Hematopoietic multipotent progenitor cell (in vitro differentiated cells): ENCODE results near the gene DOCK3. TPM values are rescaled to one million over a fixed set of nuclear protein-coding genes. Genes with fewer than 3 reads are reported as not detected.
"Not testable (repeated sequence)": the region's sequence is repeated elsewhere in the genome, so short reads cannot be mapped to it uniquely, and the experiment has no call there.

Experiments
- DNase-seq, 3 donors: peaks; one replicate each; pipeline ENCODE4 v3.0.0-alpha.2; 2011 to 2015; ENCODE audit warnings: low read depth in 2 of 3, low spot score in 2 of 3
- total RNA-seq: library from RNA; depleted of rRNA; stranded (reverse); fragments of >200 nt; gene quantifications from one replicate; pipeline ENCODE4 v1.2.3, GENCODE V29; 2012

Gene DOCK3
- total RNA-seq, 1 donor: 1.3 TPM

DNA sequence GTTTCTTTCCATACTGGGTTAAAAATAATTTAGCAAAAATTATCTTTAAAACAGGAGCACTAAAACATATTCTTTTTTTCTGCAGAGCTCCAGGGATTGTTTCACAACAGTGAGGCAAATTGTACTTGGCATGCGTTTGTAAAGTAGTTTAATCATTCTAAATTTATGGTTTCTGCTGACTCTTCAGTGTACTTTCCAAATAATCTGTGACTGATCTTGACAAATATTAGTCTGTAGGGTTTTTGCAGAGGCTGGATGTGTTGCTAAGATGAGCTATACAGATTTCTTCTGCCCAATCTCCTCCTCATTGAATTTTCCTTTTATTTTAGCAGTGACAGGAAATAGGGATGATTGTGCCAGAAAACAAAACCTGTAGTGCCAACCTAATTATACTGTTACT lies 382.4 kb downstream of the DOCK3 start:
- no peak for DNase-seq

DNA sequence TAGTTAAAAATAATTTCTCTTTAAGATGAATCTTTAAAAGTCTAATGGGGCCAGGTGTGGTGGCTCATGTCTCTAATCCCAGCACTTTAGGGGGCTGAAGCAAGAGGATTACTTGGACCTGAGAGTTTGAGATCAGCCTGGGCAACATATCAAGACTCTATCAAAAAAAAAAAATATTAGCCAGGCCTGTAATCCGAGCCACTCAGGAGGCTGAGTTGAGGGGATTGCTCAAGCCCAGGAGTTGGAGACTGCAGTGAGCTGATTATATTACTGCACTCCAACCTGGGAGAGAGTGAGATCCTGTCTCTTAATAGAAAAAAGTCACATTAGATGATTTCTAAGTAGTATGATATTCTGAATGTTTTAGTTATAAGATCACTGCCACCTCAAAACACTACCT lies 388.3 kb downstream of the DOCK3 start:
- no peak for DNase-seq

DNA sequence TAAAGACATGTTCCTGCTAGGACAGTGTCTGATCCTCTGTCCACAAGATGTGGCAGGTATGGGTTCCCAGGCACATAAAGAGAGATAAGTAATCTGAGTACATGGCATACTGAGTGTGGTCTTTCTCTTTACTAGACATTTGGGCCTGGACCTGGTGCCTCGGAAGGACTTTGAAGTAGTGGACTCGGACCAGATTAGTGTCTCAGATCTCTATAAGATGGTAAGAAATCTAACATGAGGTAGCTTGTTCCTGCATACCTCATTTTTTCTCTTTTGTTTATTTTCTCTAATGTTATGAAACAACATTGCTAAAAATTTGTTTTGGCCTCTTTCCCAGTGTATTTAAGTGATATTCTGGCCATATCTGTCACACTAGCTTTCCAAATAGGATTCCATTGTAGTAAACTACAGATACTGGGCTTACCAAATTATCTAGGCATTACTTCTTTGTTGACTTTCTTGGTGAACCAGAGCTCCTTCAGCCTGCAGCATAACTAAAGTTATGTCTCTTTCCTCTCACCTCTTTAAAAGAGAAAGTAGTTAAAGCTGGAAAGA lies 400.6 kb downstream of the DOCK3 start:
- no peak for DNase-seq

DNA sequence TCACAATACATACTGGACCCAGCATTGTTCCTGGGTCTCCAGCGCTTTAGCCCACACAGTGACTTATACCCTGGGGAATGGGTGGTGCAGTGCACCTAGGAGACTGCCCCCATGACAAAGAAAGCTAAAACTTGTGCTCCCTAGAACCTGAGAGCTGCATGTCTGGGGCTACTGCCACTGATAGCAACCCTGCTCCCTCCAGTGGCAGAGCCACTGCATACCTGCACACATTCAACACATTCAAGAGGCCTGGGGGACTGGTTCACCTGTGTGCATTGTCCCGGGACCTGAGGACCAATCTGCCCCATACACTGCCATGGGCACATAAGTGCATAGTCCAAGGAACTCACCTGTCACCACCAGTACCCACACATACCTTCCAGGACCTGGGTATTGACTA lies 407.6 kb downstream of the DOCK3 start:
- DNase-seq: no peak

DNA sequence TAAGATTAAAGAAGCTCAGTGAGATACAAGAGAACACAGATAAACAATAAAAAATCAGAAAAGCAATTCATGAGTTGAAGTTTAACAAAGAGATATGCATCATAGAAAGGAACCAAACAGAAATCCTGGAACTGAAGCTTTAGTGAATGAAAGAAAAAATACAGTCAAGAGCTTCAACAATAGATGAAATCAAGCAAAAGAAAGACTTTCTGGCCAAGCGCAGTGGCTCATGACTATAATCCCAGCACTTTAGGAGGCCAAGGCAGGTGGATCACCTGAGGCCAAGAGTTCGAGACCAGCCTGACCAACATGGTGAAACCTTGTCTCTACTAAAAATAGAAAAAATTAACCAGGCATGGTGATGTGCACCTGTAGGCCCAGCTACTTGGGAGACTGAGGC lies 408.8 kb downstream of the DOCK3 start:
- DNase-seq: no peak

DNA sequence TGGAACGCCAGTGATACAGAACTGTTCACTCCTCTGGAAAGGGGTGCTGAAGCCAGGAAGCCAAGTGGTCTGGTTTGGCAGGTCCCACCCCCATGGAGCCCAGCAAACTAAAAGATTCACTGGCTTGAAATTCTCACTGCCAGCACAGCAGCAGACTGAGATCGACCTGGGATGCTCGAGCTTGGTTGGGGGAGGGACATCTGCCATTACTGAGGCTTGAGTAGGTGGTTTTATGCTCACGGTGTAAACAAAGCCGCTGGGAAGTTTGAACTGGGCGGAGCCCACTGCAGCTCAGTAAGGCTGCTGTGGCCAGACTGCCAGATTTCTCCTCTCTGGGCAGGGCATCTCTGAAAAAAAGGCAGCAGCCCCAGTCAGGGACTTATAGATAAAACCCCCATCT lies 417.4 kb downstream of the DOCK3 start:
- DNase-seq: not testable (repeated sequence)

DNA sequence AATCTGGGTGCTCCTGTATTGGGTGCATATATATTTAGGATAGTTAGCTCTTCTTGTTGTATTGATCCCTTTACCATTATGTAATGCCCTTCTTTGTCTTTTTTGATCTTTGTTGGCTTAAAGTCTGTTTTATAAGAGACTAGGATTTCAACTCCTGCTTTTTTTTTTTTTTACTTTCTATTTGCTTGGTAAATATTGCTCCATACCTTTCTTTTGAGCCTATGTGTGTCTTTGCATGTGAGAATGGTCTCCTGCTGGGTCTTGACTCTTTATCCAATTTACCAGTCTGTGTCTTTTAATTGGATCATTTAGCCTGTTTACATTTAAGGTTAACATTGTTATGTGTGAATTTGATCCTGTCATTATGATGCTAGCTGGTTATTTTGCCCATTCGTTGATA lies 420.1 kb downstream of the DOCK3 start:
- not testable (repeated sequence) for DNase-seq

DNA sequence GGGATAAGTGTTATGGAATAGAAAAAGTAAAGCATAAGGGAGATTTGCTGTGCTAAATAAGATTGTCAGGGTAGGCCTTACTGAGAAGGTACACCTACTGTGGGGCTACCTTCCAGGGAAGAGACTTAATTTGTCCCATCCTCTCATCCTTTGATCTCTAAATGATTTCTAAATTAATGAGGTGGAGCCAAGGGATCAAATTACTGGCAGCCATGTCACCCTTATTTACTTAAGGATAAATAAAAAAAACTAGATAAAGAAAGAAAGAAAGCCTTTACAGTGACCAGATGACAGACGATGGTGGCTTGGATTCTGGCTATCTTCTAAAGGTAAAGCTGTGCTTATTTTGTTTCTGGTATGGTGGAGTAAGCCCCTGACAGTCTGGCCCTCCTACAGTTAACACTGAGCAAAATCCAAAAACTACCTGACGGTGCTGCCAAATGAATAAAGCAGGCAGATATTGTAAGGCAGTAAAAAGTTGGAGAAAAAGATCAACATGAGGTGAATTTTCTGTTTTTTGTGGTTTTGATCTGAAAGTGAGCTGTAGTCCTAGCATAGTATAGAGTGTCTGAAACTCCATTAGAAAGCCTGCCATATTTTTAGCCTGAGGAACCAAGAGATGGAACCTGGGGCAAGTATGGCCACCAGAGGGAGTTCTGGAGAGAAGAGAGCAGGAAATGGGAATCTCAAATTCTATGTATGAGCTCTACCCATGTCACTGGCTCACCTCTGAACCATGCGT lies 425.2 kb downstream of the DOCK3 start:
- peak in 2 of 3 donors; percentile 9 to 44 for DNase-seq

DNA sequence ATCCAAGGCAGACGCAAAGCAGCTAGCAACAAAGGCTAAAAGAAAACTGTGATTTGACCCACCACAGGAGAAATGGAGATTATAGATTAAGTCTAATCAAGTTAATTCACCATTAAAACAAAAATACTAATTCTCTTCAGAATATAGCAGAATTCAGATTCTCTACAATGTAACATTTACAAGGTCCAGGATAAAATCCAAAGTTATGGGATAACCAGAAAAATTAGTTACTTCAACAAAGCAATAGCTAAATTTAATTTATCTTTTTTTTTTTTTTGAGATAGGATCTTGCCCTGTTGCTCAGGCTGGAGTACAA lies 425.8 kb downstream of the DOCK3 start:
- DNase-seq: no peak

DNA sequence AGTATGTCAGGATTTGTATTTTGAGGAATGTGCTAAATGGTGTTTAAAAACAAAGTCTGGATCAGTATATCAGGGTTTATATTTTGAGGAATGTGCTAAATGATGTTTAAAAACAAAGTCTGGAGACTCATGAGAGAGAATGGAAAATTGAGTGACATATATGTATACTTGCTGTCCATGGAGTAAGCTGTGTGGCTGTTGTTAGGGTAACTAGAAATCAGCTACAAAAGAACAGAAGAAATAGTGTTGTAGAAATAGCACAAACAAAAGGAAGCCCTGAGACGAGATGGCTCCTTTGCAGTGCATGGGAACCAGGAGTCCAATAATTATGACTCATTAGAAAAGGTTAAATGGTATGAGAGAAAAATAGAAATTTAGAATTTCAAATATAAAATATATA lies 427.7 kb downstream of the DOCK3 start:
- no peak for DNase-seq

DNA sequence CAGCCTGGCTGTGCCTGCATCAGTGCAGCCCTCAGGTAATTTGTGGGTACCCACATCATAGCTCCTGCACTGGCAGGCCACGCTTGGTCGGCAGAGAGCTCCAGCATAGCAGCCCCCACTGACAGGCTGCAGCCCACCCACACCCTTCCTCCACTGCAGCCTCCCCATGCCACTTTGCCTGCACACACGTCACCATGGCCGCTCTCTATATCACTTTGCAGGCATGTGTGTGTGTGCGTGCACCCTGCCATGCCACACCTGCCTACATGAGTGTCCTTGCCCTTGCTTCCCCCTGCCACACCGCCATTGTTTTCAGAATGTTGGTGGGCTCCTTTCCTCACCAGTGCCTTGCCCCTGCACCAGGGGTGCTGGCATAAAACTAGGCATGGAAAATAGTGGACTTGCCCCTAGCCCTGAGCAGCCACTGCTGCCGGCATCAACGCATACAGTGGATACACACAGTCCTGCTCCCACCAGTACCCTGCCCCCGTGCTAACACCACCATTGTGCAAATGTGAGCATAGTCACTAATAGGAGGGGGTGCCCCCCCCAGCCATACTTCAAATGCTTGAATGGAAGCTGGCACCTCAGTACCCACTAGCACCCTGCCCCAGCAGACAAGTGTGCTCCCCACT lies 431.6 kb downstream of the DOCK3 start:
- no peak for DNase-seq

DNA sequence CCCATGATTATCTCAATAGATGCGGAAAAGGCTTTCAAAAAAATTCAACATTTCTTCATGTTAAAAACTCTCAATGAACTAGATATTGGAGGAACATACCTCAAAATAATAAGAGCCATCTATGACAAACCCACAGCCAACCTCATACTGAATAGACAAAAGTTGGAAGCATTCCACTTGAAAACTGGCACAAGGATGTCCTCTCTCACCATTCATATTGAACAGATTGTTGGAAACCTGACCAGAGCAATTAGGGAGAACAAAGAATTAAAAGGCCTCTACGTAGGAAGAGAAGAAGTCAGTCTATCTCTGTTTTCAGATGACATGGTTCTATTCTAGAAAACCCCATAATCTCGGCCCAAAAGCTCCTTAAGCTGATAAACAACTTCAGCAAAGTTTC lies 435.9 kb downstream of the DOCK3 start:
- no peak for DNase-seq

DNA sequence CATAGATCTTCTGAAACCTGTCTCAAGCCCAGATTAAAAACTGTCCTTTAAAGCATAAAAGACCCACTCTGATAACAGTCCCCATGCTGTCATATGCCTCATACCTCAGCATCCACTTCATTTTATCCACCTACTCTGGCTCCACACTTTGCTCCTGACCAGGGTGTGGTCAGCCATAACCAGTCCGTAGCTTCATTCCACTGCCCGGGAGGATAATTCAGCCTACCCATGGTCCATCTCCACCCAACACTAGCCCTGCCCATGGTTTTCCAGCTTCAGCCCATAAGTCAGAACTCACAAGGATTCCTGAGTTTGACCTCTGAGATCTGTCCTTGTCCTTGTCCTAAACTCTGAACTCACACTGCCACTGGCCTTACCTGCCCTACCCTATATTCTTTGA lies 448.2 kb downstream of the DOCK3 start:
- DNase-seq: no peak

DNA sequence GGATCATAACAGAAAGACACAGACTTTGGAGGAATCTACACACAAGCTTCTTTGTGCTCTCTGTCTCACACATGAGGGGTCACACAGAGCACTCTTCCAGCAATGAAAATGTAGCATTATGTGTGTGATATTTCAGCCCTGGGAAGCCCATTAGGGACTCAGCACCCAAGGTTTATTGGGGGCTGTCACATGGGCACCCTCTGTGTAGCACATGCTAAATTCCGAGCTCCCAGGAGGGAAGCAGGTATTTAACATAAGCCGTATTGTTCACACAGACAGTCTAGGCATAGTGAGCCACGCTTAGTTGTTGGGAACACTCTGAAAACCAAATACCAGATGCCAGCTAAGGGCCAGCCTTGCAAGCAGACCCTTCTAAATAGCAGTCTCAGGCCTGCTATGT lies 448.8 kb downstream of the DOCK3 start:
- DNase-seq: no peak

DNA sequence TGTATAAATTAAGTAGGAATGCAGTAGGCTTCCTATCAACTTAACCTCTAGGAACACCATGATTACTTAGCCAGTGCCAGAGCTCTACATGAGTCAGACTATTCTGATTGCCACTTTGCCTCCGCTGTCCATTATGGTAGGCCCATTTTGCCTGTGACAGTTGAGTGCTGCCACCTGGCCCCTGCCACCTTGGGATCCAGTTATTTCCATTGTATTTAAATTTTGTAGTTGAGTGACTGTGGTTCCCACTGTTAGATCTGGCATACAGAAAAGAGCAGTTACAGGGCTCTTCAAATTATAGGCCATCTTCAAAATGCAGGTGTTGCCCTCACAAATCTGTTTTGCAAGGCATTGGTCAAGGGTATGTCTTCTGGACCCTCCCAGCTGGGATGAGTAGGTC lies 456.9 kb downstream of the DOCK3 start:
- not testable (repeated sequence) for DNase-seq

DNA sequence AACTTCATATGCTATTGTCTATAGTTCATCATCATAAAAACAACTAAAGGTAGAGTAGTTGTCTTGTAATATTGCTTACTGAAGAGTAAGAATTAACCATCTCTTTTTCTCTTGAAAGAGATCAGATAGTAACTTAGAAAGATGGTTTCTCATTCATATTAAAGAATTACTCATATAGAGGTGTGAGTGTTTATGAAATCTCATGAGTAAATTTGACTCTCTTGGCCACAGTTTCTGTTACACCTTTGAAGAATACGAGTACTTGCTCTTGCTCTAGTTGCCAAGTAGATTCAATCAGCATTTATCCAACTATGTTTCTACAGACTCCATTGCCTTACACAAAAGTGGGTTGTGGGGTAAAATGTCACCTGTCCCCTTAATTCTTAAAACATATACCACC lies 463.0 kb downstream of the DOCK3 start:
- no peak for DNase-seq

DNA sequence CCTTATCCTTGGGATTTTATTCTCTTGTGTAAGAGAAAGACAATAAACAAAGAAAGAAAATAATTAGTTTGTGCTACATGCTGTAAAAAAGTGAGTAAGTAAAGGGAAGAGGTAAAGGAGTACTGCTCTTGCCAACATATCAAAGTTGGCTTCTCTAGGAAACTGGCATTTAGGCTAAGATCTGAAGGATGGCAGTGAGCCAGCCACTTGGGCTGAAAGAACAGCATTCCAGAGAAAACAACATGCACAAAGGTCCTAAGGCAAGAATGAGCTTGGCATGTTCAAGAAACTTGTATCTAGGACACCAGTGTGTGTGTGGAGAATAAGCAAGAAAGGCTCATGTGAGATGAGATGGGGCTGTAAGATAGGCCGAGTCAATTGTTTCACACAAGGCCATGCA lies 464.9 kb downstream of the DOCK3 start:
- no peak for DNase-seq

DNA sequence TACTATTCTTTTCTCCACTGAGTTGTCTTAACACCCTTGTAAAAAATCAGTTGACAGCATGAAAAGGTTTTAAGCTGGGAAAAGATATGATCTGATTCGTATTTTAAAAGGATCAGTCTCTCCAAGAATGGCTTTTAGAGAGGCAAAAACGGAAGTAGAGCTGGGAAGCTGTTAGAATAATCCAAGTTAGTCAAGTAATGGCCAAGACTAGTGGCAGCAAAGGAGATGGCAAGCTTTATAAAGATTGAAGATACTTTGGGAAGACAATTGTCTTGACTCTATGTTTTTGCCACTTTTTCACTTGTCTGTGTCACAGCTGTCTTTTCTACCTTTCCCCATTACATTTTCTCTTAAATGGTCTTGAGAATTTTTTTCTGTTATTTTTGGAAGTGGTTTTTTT lies 466.8 kb downstream of the DOCK3 start:
- no peak for DNase-seq

DNA sequence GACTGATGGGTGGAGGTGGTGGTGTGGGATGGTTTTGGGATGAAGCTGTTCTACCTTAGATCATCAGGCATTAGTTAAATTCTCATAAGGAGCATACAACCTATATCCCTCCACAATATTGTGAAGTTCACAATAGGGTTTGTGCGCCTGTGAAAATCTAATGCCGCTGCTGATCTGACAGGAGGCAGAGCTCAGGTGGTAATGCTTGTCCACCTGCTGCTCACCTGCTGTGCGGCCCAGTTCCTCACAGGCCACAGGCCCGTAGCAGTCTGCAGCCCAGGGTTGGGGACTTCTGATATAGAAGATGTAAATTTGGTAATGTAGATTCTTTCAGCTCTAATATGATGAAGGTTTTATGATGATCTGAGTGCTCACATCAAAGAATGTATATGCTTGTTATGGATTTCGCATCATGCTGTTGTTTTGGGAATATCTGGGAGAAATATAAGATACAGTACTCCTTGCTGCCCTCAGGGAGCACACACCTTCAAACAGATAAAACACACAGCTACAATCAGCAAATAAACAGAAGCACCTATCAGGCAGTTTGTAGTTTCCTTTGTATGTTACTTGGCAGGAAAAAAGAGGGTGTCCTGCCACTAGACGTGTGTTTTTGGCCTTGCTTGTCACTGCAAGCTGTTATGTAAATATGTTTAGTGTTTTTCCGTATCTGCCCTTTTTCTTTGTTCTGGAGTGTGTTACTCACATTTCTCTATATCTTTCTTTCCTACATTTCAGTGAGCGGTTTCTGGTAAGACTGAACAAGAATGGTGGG lies 471.3 kb downstream of the DOCK3 start:
- no peak for DNase-seq

DNA sequence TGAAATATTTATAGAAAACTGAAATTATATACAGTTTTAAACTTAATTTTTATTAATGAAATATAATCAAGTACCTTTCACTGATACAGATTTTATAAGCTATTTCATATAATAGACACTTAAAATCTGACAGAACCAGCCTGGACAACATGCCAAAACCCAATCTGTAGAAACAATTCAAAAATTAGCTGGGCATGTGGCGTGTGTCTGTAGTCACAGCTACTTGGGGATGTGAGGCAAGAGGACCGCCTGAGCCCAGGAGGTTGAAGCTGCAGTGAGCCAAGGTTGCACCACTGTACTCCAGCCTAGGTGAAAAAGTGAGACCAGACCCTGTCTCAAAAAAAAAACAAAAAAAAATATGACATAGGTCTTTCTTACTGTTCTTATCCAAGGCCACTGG lies 472.1 kb downstream of the DOCK3 start:
- DNase-seq: no peak

DNA sequence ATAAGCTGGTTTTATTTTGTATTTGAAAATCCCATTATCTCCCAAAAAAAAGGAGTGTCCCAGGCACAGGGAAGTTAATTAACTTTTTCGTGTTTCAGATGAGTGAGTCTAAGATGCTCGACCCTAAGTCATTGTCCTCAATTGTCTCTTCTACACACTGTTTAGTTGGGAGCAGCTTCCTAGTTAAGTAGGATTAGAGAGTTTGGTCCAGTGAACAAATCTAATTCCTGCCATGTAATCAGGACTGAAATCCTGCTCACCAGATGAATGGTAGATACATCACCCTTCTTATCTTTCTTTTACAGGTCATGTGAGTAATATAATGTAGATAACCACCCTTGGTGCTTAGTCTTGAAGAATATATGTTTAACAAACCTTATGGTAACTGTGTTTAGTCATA lies 481.4 kb downstream of the DOCK3 start:
- no peak for DNase-seq

DNA sequence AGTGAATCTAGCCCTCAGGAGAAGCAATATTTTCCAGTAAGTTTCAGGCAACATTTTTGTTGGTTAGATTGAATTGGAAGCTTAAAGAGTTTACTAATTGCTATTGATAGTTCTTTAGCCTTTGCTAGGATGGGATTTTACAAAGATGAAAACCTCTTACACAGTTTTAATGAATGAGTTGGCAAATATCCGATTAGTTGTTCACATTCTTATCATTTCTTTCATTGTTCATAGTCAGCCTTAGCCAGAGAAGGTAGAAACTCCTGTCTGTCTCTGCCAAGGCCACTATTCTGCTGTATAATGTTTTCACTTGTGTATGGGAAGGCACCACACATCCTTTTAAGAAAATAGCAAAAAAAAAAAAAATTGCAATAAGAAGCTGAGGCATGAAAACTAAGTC lies 488.3 kb downstream of the DOCK3 start:
- no peak for DNase-seq
